H1 (cell line): Measurements from ENCODE around the gene PARD3. TPM values are rescaled to one million over a fixed set of nuclear protein-coding genes. Genes with fewer than 3 reads are reported as not detected.

Source experiments
- BACH1 ChIP-seq: IDR thresholded peaks from 2 replicates; pipeline ENCODE4 v1.6.1; 2012; ENCODE audit warnings: low read length, improper control_type of control experiment
- EGR1 ChIP-seq: IDR thresholded peaks from 2 replicates; pipeline ENCODE4 v1.6.1; 2011; ENCODE audit warnings: low read depth, low read length, borderline replicate concordance
- FOSL1 ChIP-seq: IDR thresholded peaks from 2 replicates; pipeline ENCODE4 v1.6.1; 2011; ENCODE audit warnings: mild to moderate bottlenecking, low read depth, low read length, moderate library complexity; ENCODE audit not compliant: insufficient read depth
- NANOG ChIP-seq: IDR thresholded peaks from 2 replicates; pipeline ENCODE4 v1.6.1; 2011; ENCODE audit warnings: low read length, low read depth, mild to moderate bottlenecking, inconsistent platforms; ENCODE audit not compliant: insufficient read depth, poor library complexity, severe bottlenecking
- POLR2AphosphoS5 ChIP-seq: IDR thresholded peaks from 2 replicates; pipeline ENCODE4 v1.6.1; 2011; ENCODE audit warnings: low read depth, low read length
- SRF ChIP-seq: IDR thresholded peaks from 2 replicates; pipeline ENCODE4 v1.6.1; 2011; ENCODE audit warnings: mild to moderate bottlenecking, low read depth, low read length, moderate library complexity
- polyA plus RNA-seq, 7 experiments: library from polyadenylated mRNA; depleted of rRNA in 3 of 7; stranded (reverse) in 5 of 7; unstranded in 2 of 7; fragments of >200 nt in 5 of 7; fragments of 200-250 nt in 2 of 7; gene quantifications; 1 replicate in 5 of 7; 2 replicates in 1 of 7; 4 replicates in 1 of 7; pipeline versions ENCODE4 v1.2.1 to v1.2.3, GENCODE V29; 2011 to 2013; ENCODE audit warnings: missing spikeins in 2 of 7, mixed read lengths in 2 of 7
- total RNA-seq: library from RNA; stranded (reverse); fragmentation: NEBNext Ultra II Directional; extraction: Animal tissue kit (Norgen Biotek cat#: 25700); gene quantifications from 2 replicates; pipeline ENCODE4 v1.2.1, GENCODE V29; 2021

Gene PARD3
- total and polyA plus RNA-seq, 2 of the 8 experiments (the other 6 are each of a cell fraction or from before 2014, with no cell fraction given) = 19.7 to 49.1 TPM

GRCh38 chr10:34862892-34863291 lies 47.8 kb upstream of the PARD3 start (continued):
- TF ChIP-seq NANOG (no peak), FOSL1 (no peak), BACH1 (no peak), POLR2AphosphoS5 (no peak), SRF (no peak), EGR1 (no peak)
